K562 (cell line): ENCODE results near the gene PCK1. TPM values are rescaled to one million over a fixed set of nuclear protein-coding genes. Genes with fewer than 3 reads are reported as not detected.
A peak's percentile ranks its signal among the peaks of the same experiment; 100 is the strongest.

ENCODE experiments used
- ATAC-seq: fragments of 200-7000 bp; cut with Tn5 transposase; 3 replicates; pipeline ENCODE4 v1.9.1; 2020; ENCODE audit warnings: moderate library complexity
- BruUV-seq: library from RNA; stranded (reverse); fragments of 400-500 nt; replicated peaks from 2 replicates; lab custom pipeline; 2021; lab: Mats Ljungman, UMichigan
- CTCF ChIA-PET: fragments of 300-600 bp; formaldehyde crosslinking; extraction: SDS; loops from one replicate; lab custom pipeline; 2021; ENCODE audit warnings: low intra/inter-chr PET ratio; lab: Yijun Ruan, JAX
- POLR2A ChIA-PET: fragments of 300-600, 350-650 bp; sonication (Branson Sonifier 250); formaldehyde crosslinking; extraction: SDS; loops from one replicate; lab custom pipeline; 2021; ENCODE audit warnings: antibody characterized with exemption, inconsistent platforms; lab: Yijun Ruan, JAX
- DNase-seq, 4 experiments: peaks; one replicate each; pipeline versions ENCODE4 v3.0.0 to v3.0.0-alpha.2; 2011 to 2018; ENCODE audit warnings: low spot score in 3 of 4, mixed read lengths in 3 of 4; ENCODE audit errors: extremely low read depth in 1 of 4
- FAIRE-seq: peaks from 2 replicates; lab custom pipeline; 2011; peaks lifted over from hg19 to GRCh38; lab: Jason Lieb, UNC
- H2AFZ ChIP-seq: 2 replicates; pipeline ENCODE4 v1.6.0; 2011; ENCODE audit warnings: low read depth, low read length, control low read depth, inconsistent platforms
- H3K27ac ChIP-seq: fragments of 200-600 bp; 3 replicates; pipeline ENCODE4 v1.8.0; 2011; ENCODE audit warnings: low read depth, mild to moderate bottlenecking, control low read depth, inconsistent platforms, low read length, moderate library complexity, mixed read lengths; ENCODE audit errors: extremely low read depth
- H3K27me3 ChIP-seq, 2 experiments: fragments of 300-600 bp in 1 of 2; 2 replicates in 1 of 2; 3 replicates in 1 of 2; pipeline versions ENCODE4 v1.6.0 to v1.8.0; 2011; ENCODE audit warnings: inconsistent platforms in 2 of 2, low read length in 2 of 2, mild to moderate bottlenecking in 1 of 2, mixed read lengths in 1 of 2, moderate library complexity in 1 of 2; ENCODE audit not compliant: control insufficient read depth in 2 of 2, insufficient read depth in 2 of 2
- H3K36me3 ChIP-seq: fragments of 300-600 bp; 3 replicates; pipeline ENCODE4 v1.8.0; 2011; ENCODE audit warnings: mild to moderate bottlenecking, low read length, inconsistent platforms; ENCODE audit not compliant: control insufficient read depth, insufficient read depth
- H3K4me1 ChIP-seq, 2 experiments: fragments of 200-600 bp in 1 of 2; replicated peaks in 1 of 2; 2 replicates in 1 of 2; 3 replicates in 1 of 2; pipeline versions ENCODE4 v1.5.1 to v1.8.0; 2011; ENCODE audit warnings: inconsistent platforms in 2 of 2, low read length in 2 of 2, mild to moderate bottlenecking in 1 of 2, mixed read lengths in 1 of 2, moderate library complexity in 1 of 2; ENCODE audit not compliant: control insufficient read depth in 2 of 2, insufficient read depth in 2 of 2
- H3K4me2 ChIP-seq: 2 replicates; pipeline ENCODE4 v1.6.1; 2011; ENCODE audit warnings: low read length, control low read depth, inconsistent platforms, mixed read lengths; ENCODE audit not compliant: insufficient read depth
- H3K4me3 ChIP-seq: fragments of 200-600 bp; sonication (generic), shearing (Covaris generic); 2 replicates; pipeline ENCODE4 v1.5.1; 2016; ENCODE audit warnings: control low read depth, inconsistent platforms
- H3K79me2 ChIP-seq: fragments of 200-600 bp; 3 replicates; pipeline ENCODE4 v1.8.0; 2011; ENCODE audit warnings: low read length, inconsistent platforms; ENCODE audit not compliant: control insufficient read depth, insufficient read depth
- H3K9ac ChIP-seq, 2 experiments: 2 replicates each; pipeline versions ENCODE4 v1.6.0 to v1.6.1; 2011; ENCODE audit warnings: low read depth in 2 of 2, low read length in 2 of 2, control low read depth in 1 of 2, inconsistent platforms in 1 of 2, mild to moderate bottlenecking in 1 of 2, mixed read lengths in 1 of 2; ENCODE audit not compliant: insufficient read depth in 1 of 2
- H3K9me1 ChIP-seq: one replicate; pipeline ENCODE4 v1.6.0; 2011; ENCODE audit warnings: inconsistent platforms, mild to moderate bottlenecking, low read length, moderate library complexity; ENCODE audit not compliant: control insufficient read depth, insufficient read depth
- H3K9me3 ChIP-seq: replicated peaks from 2 replicates; pipeline ENCODE4 v1.5.1; 2011; ENCODE audit warnings: low read depth, low read length, inconsistent platforms; ENCODE audit not compliant: control insufficient read depth, insufficient read depth
- H4K20me1 ChIP-seq: replicated peaks from 2 replicates; pipeline ENCODE4 v1.6.1; 2011; ENCODE audit warnings: low read length, inconsistent platforms, mixed read lengths; ENCODE audit not compliant: control insufficient read depth, insufficient read depth
- CHD2 ChIP-seq: IDR thresholded peaks from 2 replicates; pipeline ENCODE4 v1.6.1; 2011; ENCODE audit warnings: low read depth, low read length
- HDGF ChIP-seq: fragments of 450-650 bp; IDR thresholded peaks from 2 replicates; pipeline ENCODE4 v1.6.1; 2016
- HNRNPLL ChIP-seq: fragments of 200-400 bp; formaldehyde crosslinking; IDR thresholded peaks from 2 replicates; pipeline ENCODE4 v1.6.1; 2017; ENCODE audit warnings: low read length, low read depth, mild to moderate bottlenecking; ENCODE audit not compliant: poor library complexity, severe bottlenecking
- ILF3 ChIP-seq: fragments of 450-650 bp; IDR thresholded peaks from 2 replicates; pipeline ENCODE4 v1.6.1; 2018; ENCODE audit warnings: antibody characterized with exemption, mild to moderate bottlenecking, moderate library complexity, borderline replicate concordance
- LCOR ChIP-seq: sonication (generic); formaldehyde crosslinking; IDR thresholded peaks from 2 replicates; pipeline ENCODE4 v1.8.0; 2022; ENCODE audit warnings: mild to moderate bottlenecking, missing genetic modification reagents
- MED1 ChIP-seq: sonication (generic); formaldehyde crosslinking; IDR thresholded peaks from 2 replicates; pipeline ENCODE4 v1.8.1; 2023; ENCODE audit warnings: missing genetic modification reagents, borderline replicate concordance
- NFIC ChIP-seq: fragments of 450-650 bp; IDR thresholded peaks from 2 replicates; pipeline ENCODE4 v1.6.1; 2017; ENCODE audit warnings: mild to moderate bottlenecking, inconsistent platforms
- POLR2A ChIP-seq: fragments of 450-650 bp; conservative IDR thresholded peaks from 2 replicates; pipeline ENCODE4 v1.6.1; 2016
- PRPF4 ChIP-seq: fragments of 200-400 bp; formaldehyde crosslinking; IDR thresholded peaks from one replicate; pipeline ENCODE4 v1.6.1; 2017; ENCODE audit warnings: low read length, low read depth, mild to moderate bottlenecking; ENCODE audit not compliant: insufficient read depth, poor library complexity, severe bottlenecking
- RBM22 ChIP-seq: fragments of 200-400 bp; formaldehyde crosslinking; IDR thresholded peaks from 2 replicates; pipeline ENCODE4 v1.6.1; 2018; ENCODE audit warnings: low read length, low read depth; ENCODE audit not compliant: poor library complexity, severe bottlenecking
- SAFB ChIP-seq: fragments of 200-400 bp; formaldehyde crosslinking; IDR thresholded peaks from 2 replicates; pipeline ENCODE4 v1.6.1; 2017; ENCODE audit warnings: low read depth, low read length, borderline replicate concordance
- TFAM ChIP-seq: fragments of 250-450 bp; sonication (Bioruptor Pico); conservative IDR thresholded peaks from 2 replicates; pipeline ENCODE4 v1.5.0; 2021; ENCODE audit warnings: mild to moderate bottlenecking, moderate library complexity
- ZC3H11A ChIP-seq: IDR thresholded peaks from 2 replicates; pipeline ENCODE4 v1.6.1; 2012; ENCODE audit warnings: low read depth, low read length, improper control_type of control experiment
- ZNF174 ChIP-seq: fragments of 250-450 bp; sonication (Bioruptor Pico); IDR thresholded peaks from 2 replicates; pipeline ENCODE4 v1.4.0; 2020; ENCODE audit warnings: mild to moderate bottlenecking
- ZNF586 ChIP-seq: fragments of 450-650 bp; formaldehyde crosslinking; conservative IDR thresholded peaks from 2 replicates; pipeline ENCODE4 v1.4.0; 2020; ENCODE audit warnings: mild to moderate bottlenecking, moderate library complexity
- WGBS: fragments of 100-300 bp; shearing (Covaris generic); methylation state at CpG from one replicate; pipeline ENCODE4 v1.1.6; 2016; ENCODE audit warnings: low coverage, mixed read lengths; ENCODE audit not compliant: insufficient coverage; ENCODE audit errors: missing lambda C conversion rate; 5-methylcytosine and 5-hydroxymethylcytosine counted together
- in situ Hi-C: fragments of 300-500 bp; cut with MboI; formaldehyde crosslinking; loops from 4 replicates; pipeline ENCODE4 v1.15.0; 2018; ENCODE audit warnings: inconsistent platforms, mixed read lengths
- intact Hi-C: fragments of 100-400 bp; cut with micrococcal nuclease; formaldehyde crosslinking; loops from 2 replicates; pipeline ENCODE4 v1.14.2; 2022
- polyA plus RNA-seq, 8 experiments: library from polyadenylated mRNA; depleted of rRNA in 4 of 8; stranded (reverse) in 5 of 8; unstranded in 3 of 8; fragments of >200 nt; fragmentation: Nextera tagmentation in 2 of 8; fragmentation: Illumina TruSeq in 1 of 8; extraction: Ambion mirVana in 2 of 8; extraction: Trizol in 1 of 8; gene quantifications; 2 replicates each; pipeline versions ENCODE4 v1.2.1 to v1.2.3, GENCODE V29; 2011 to 2014; ENCODE audit warnings: inconsistent platforms in 1 of 8, missing spikeins in 1 of 8
- total RNA-seq, 7 experiments: library from RNA; depleted of rRNA in 6 of 7; stranded (reverse); fragments of >200 nt in 6 of 7; fragmentation: Illumina TruSeq in 2 of 7; extraction: Trizol in 2 of 7; gene quantifications; 2 replicates each; pipeline versions ENCODE4 v1.2.1 to v1.2.3, GENCODE V29; 2011 to 2021; ENCODE audit warnings: low replicate concordance in 1 of 7
- TF ChIP-seq, protein P1 (sequence below): sonication (generic); formaldehyde crosslinking; IDR thresholded peaks from 2 replicates; pipeline ENCODE4 v1.8.0; 2023; ENCODE audit warnings: missing genetic modification reagents, mild to moderate bottlenecking, borderline replicate concordance

The PCK1 gene
- total and polyA plus RNA-seq, 9 of the 15 experiments (the other 6 are each of a cell fraction or from before 2014, with no cell fraction given), result 0.05 to 0.73 (median 0.15) TPM

GRCh38 chr20:57552471-57552870, 8.4 kb upstream of the PCK1 start (continued):
- TF ChIP-seq LCOR (CRISPR knock-in tag) (no peak), ZNF174 (no peak), NFIC (no peak), TFAM (no peak), PRPF4 (no peak), ZNF586 (CRISPR knock-in tag) (no peak), HDGF (no peak), POLR2A (no peak), SAFB (no peak), ZC3H11A (no peak), HNRNPLL (no peak), ILF3 (no peak)

GRCh38 chr20:57553376-57554018, 7.4 kb upstream of the PCK1 start:
- H3K4me1 ChIP-seq, result peaks cover 2 to 5% of the 10 kb centered on the region in 2 experiments; a peak in 2 of 5 replicates
- intact Hi-C loops (no loop called here), in situ Hi-C loops (no loop called here)
- POLR2A ChIA-PET, result interaction anchor here (0.6 to 2.2 kb wide), 4 partner anchors 13 to 536 kb away, joined by 3 to 5 read pairs (median 3); no protein-coding TSS in a partner anchor
- no peaks in the 10 kb centered on the region for H3K79me2 ChIP-seq
- H3K9me3 ChIP-seq, result no peaks in the 10 kb centered on the region
- no peaks in the 10 kb centered on the region for H4K20me1 ChIP-seq
- peaks cover 0 to 2% of the 10 kb centered on the region in 2 experiments; a peak in 1 of 5 replicates for H3K27me3 ChIP-seq
- DNase-seq (no peak), FAIRE-seq (peak; percentile 6), ATAC-seq (no peak)
- no peaks in the 10 kb centered on the region for H3K9me1 ChIP-seq
- CTCF ChIA-PET, result no interaction called here
- no peak overlapping the region for H3K27ac ChIP-seq
- no TSS peak for BruUV-seq
- H3K4me2 ChIP-seq, result no peak overlapping the region
- no peaks in the 10 kb centered on the region for H3K36me3 ChIP-seq
- no peak overlapping the region for H3K9ac ChIP-seq
- no peak overlapping the region for H3K4me3 ChIP-seq
- whole genome bisulfite sequencing, result 55% methylated on average over 11 of the region's 11 CpGs
- peak overlapping the region; percentile 16; the same call in 1 of the 2 replicates for H2AFZ ChIP-seq
- TF ChIP-seq MED1 (CRISPR knock-in tag) (no peak), CHD2 (no peak), RBM22 (no peak)
- TF ChIP-seq, protein P1, sequence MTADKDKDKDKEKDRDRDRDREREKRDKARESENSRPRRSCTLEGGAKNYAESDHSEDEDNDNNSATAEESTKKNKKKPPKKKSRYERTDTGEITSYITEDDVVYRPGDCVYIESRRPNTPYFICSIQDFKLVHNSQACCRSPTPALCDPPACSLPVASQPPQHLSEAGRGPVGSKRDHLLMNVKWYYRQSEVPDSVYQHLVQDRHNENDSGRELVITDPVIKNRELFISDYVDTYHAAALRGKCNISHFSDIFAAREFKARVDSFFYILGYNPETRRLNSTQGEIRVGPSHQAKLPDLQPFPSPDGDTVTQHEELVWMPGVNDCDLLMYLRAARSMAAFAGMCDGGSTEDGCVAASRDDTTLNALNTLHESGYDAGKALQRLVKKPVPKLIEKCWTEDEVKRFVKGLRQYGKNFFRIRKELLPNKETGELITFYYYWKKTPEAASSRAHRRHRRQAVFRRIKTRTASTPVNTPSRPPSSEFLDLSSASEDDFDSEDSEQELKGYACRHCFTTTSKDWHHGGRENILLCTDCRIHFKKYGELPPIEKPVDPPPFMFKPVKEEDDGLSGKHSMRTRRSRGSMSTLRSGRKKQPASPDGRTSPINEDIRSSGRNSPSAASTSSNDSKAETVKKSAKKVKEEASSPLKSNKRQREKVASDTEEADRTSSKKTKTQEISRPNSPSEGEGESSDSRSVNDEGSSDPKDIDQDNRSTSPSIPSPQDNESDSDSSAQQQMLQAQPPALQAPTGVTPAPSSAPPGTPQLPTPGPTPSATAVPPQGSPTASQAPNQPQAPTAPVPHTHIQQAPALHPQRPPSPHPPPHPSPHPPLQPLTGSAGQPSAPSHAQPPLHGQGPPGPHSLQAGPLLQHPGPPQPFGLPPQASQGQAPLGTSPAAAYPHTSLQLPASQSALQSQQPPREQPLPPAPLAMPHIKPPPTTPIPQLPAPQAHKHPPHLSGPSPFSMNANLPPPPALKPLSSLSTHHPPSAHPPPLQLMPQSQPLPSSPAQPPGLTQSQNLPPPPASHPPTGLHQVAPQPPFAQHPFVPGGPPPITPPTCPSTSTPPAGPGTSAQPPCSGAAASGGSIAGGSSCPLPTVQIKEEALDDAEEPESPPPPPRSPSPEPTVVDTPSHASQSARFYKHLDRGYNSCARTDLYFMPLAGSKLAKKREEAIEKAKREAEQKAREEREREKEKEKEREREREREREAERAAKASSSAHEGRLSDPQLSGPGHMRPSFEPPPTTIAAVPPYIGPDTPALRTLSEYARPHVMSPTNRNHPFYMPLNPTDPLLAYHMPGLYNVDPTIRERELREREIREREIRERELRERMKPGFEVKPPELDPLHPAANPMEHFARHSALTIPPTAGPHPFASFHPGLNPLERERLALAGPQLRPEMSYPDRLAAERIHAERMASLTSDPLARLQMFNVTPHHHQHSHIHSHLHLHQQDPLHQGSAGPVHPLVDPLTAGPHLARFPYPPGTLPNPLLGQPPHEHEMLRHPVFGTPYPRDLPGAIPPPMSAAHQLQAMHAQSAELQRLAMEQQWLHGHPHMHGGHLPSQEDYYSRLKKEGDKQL, result no peak
